ENCODE data around the gene MEI1. TPM values are rescaled to one million over a fixed set of nuclear protein-coding genes. Genes with fewer than 3 reads are reported as not detected.
"Not testable (repeated sequence)": the region's sequence is repeated elsewhere in the genome, so short reads cannot be mapped to it uniquely, and the experiment has no call there.

The MEI1 gene
- polyA plus RNA-seq, 1 donor from 2014 or later, result not detected

- Histone ChIP-seq H2AFZ (ENCODE audit: low read depth, low read length) (no peak overlapping the region), H3K4me3 (ENCODE audit: low read length) (no peak overlapping the region), H3K27me3 (ENCODE audit: insufficient read depth, low read depth, low read length) (no peaks in the 10 kb centered on the region), H3K4me2 (ENCODE audit: low read length) (no peak overlapping the region), H3F3A (ENCODE audit: insufficient read depth, low read length, poor library complexity, severe bottlenecking) (no peaks in the 10 kb centered on the region), H3K36me3 (ENCODE audit: insufficient read depth, low read length) (peaks cover 7% of the 10 kb centered on the region), H3K9me2 (ENCODE audit: insufficient read depth, low read length) (no peaks in the 10 kb centered on the region), H4K20me1 (ENCODE audit: insufficient read depth) (no peaks in the 10 kb centered on the region), H3K9me3 (ENCODE audit: low read length) (no peaks in the 10 kb centered on the region), H3K9ac (ENCODE audit: low read length) (no peak overlapping the region), H3K79me2 (replicated peaks; ENCODE audit: insufficient read depth, low read length) (no peaks in the 10 kb centered on the region), H3K27ac (ENCODE audit: low read length) (no peak overlapping the region)
- no peak for TF ChIP-seq SMC3 (conservative IDR thresholded peaks at IDR 0.05; ENCODE audit: poor library complexity)
- no peak for TF ChIP-seq TAF1 (IDR thresholded peaks at IDR 0.05; ENCODE audit: low read depth)
- TF ChIP-seq POLR2AphosphoS5 (IDR thresholded peaks at IDR 0.05), result no peak
- TF ChIP-seq CTCF (IDR thresholded peaks at IDR 0.05; ENCODE audit: poor library complexity, severe bottlenecking), result no peak
- no peak for TF ChIP-seq EP300 (conservative IDR thresholded peaks at IDR 0.05; ENCODE audit: poor library complexity, severe bottlenecking)
- no peak for TF ChIP-seq REST (IDR thresholded peaks at IDR 0.05; ENCODE audit: borderline replicate concordance)
- no peak for TF ChIP-seq MXI1 (conservative IDR thresholded peaks at IDR 0.05; ENCODE audit: poor library complexity, severe bottlenecking)
These were observed 37.6 kb upstream of the MEI1 start for GRCh38 chr22:41661713-41662112.

GRCh38 chr22:41663594-41663993 lies 35.7 kb upstream of the MEI1 start:
- H2AFZ ChIP-seq (ENCODE audit: low read depth, low read length); H3F3A ChIP-seq (ENCODE audit: insufficient read depth, low read length, poor library complexity, severe bottlenecking); H3K9me2 ChIP-seq (ENCODE audit: insufficient read depth, low read length); H4K20me1 ChIP-seq (ENCODE audit: insufficient read depth); H3K79me2 ChIP-seq (replicated peaks; ENCODE audit: insufficient read depth, low read length); H3K27me3 ChIP-seq (ENCODE audit: insufficient read depth, low read depth, low read length); H3K4me2 ChIP-seq (ENCODE audit: low read length); H3K36me3 ChIP-seq (ENCODE audit: insufficient read depth, low read length); H3K9ac ChIP-seq (ENCODE audit: low read length); H3K4me3 ChIP-seq (ENCODE audit: low read length); H3K27ac ChIP-seq (ENCODE audit: low read length); H3K9me3 ChIP-seq (ENCODE audit: low read length): not testable (repeated sequence)

- no peaks in the 10 kb centered on the region for H3K27me3 ChIP-seq (ENCODE audit: insufficient read depth, low read depth, low read length)
- no peak overlapping the region for H2AFZ ChIP-seq (ENCODE audit: low read depth, low read length)
- no peaks in the 10 kb centered on the region for H3F3A ChIP-seq (ENCODE audit: insufficient read depth, low read length, poor library complexity, severe bottlenecking)
- no peaks in the 10 kb centered on the region for H3K79me2 ChIP-seq (replicated peaks; ENCODE audit: insufficient read depth, low read length)
- no peak overlapping the region for H3K4me2 ChIP-seq (ENCODE audit: low read length)
- no peak overlapping the region for H3K27ac ChIP-seq (ENCODE audit: low read length)
- no peaks in the 10 kb centered on the region for H3K9me3 ChIP-seq (ENCODE audit: low read length)
- H3K9me2 ChIP-seq (ENCODE audit: insufficient read depth, low read length), result no peaks in the 10 kb centered on the region
- H4K20me1 ChIP-seq (ENCODE audit: insufficient read depth), result no peaks in the 10 kb centered on the region
- H3K36me3 ChIP-seq (ENCODE audit: insufficient read depth, low read length), result peaks cover 7% of the 10 kb centered on the region
- H3K9ac ChIP-seq (ENCODE audit: low read length), result no peak overlapping the region
- TF ChIP-seq TAF1 (IDR thresholded peaks at IDR 0.05; ENCODE audit: low read depth) (no peak), CTCF (IDR thresholded peaks at IDR 0.05; ENCODE audit: poor library complexity, severe bottlenecking) (no peak), RAD21 (conservative IDR thresholded peaks at IDR 0.05) (no peak), EZH2 (IDR thresholded peaks at IDR 0.05; ENCODE audit: borderline replicate concordance, insufficient read depth, low read length, poor library complexity, severe bottlenecking) (no peak), SMC3 (conservative IDR thresholded peaks at IDR 0.05; ENCODE audit: poor library complexity) (no peak), POLR2AphosphoS5 (IDR thresholded peaks at IDR 0.05) (no peak), MXI1 (conservative IDR thresholded peaks at IDR 0.05; ENCODE audit: poor library complexity, severe bottlenecking) (no peak), REST (IDR thresholded peaks at IDR 0.05; ENCODE audit: borderline replicate concordance) (no peak), EP300 (conservative IDR thresholded peaks at IDR 0.05; ENCODE audit: poor library complexity, severe bottlenecking) (no peak)
- no peak overlapping the region for H3K4me3 ChIP-seq (ENCODE audit: low read length)
These were observed 34.8 kb upstream of the MEI1 start for GRCh38 chr22:41664490-41664889.
